ENCODE data around the gene KRTAP23-1.

- TF ChIP-seq POLR2A (IDR thresholded peaks at IDR 0.05; ENCODE audit: low read depth, low read length) (no peak), NFYA (IDR thresholded peaks at IDR 0.05; ENCODE audit: borderline replicate concordance, low read depth, low read length) (no peak), BHLHE40 (IDR thresholded peaks at IDR 0.05; ENCODE audit: borderline replicate concordance in 1 of 2, low read depth in 2 of 2, low read length in 1 of 2) (no peak), MLLT1 (IDR thresholded peaks at IDR 0.05) (no peak)
These were observed 41.5 kb downstream of the KRTAP23-1 start for GRCh38 chr21:30306884-30307283.
